H1 (cell line): ENCODE measurements around the gene C2orf72. TPM values are rescaled to one million over a fixed set of nuclear protein-coding genes. Genes with fewer than 3 reads are reported as not detected.

ENCODE experiments used
- ASH2L ChIP-seq: fragments of 200-600, 300-600 bp; sonication (generic); IDR thresholded peaks from one replicate; pipeline ENCODE4 v1.7.1; 2017; ENCODE audit warnings: low read length
- CHD1 ChIP-seq: IDR thresholded peaks from 2 replicates; pipeline ENCODE4 v1.6.1; 2012; ENCODE audit warnings: low read depth, low read length, improper control_type of control experiment
- CTBP2 ChIP-seq: IDR thresholded peaks from 2 replicates; pipeline ENCODE4 v1.7.0; 2011; ENCODE audit warnings: borderline replicate concordance, mild to moderate bottlenecking, moderate library complexity, mixed read lengths, low read length; ENCODE audit not compliant: insufficient read depth, insufficient read length
- CTCF ChIP-seq, 3 experiments: IDR thresholded peaks; 1 replicate in 2 of 3; 2 replicates in 1 of 3; pipeline versions ENCODE4 v1.5.1 to v1.6.1; 2011; ENCODE audit warnings: low read length in 3 of 3, mild to moderate bottlenecking in 3 of 3, inconsistent platforms in 2 of 3, low read depth in 1 of 3, moderate library complexity in 1 of 3; ENCODE audit not compliant: insufficient read depth in 1 of 3; ENCODE audit errors: control extremely low read depth in 1 of 3
- EGR1 ChIP-seq: IDR thresholded peaks from 2 replicates; pipeline ENCODE4 v1.6.1; 2011; ENCODE audit warnings: low read depth, low read length, borderline replicate concordance
- GABPA ChIP-seq: IDR thresholded peaks from 2 replicates; pipeline ENCODE4 v1.6.1; 2011; ENCODE audit warnings: mild to moderate bottlenecking, low read length, moderate library complexity, borderline replicate concordance; ENCODE audit not compliant: insufficient read depth
- KDM1A ChIP-seq: fragments of 200-600, 300-600 bp; sonication (generic); IDR thresholded peaks from 2 replicates; pipeline ENCODE4 v1.7.1; 2016; ENCODE audit warnings: mild to moderate bottlenecking, low read length, borderline replicate concordance
- NANOG ChIP-seq: IDR thresholded peaks from 2 replicates; pipeline ENCODE4 v1.6.1; 2011; ENCODE audit warnings: low read length, low read depth, mild to moderate bottlenecking, inconsistent platforms; ENCODE audit not compliant: insufficient read depth, poor library complexity, severe bottlenecking
- POLR2A ChIP-seq, 2 experiments: IDR thresholded peaks; 1 replicate in 1 of 2; 2 replicates in 1 of 2; pipeline ENCODE4 v1.6.1; 2011; ENCODE audit warnings: low read depth in 2 of 2, low read length in 2 of 2, mild to moderate bottlenecking in 2 of 2; ENCODE audit errors: control extremely low read depth in 1 of 2
- POLR2AphosphoS5 ChIP-seq: IDR thresholded peaks from 2 replicates; pipeline ENCODE4 v1.6.1; 2011; ENCODE audit warnings: low read depth, low read length
- RFX5 ChIP-seq: IDR thresholded peaks from 2 replicates; pipeline ENCODE4 v1.6.1; 2011; ENCODE audit warnings: low read depth, low read length, improper control_type of control experiment, borderline replicate concordance
- SAP30 ChIP-seq: fragments of 300-600 bp; sonication (generic); IDR thresholded peaks from 2 replicates; pipeline ENCODE4 v1.7.1; 2012; ENCODE audit warnings: low read length, moderate library complexity, mild to moderate bottlenecking, inconsistent platforms; ENCODE audit not compliant: insufficient read depth, insufficient replicate concordance
- SIN3A ChIP-seq, 2 experiments: IDR thresholded peaks in 1 of 2; conservative IDR thresholded peaks in 1 of 2; 2 replicates each; pipeline ENCODE4 v1.6.1; 2011 to 2012; ENCODE audit warnings: low read length in 2 of 2, improper control_type of control experiment in 1 of 2, low read depth in 1 of 2, mild to moderate bottlenecking in 1 of 2
- SUZ12 ChIP-seq: fragments of 200-600 bp; sonication (generic); IDR thresholded peaks from 2 replicates; pipeline ENCODE4 v1.6.1; 2012; ENCODE audit warnings: mild to moderate bottlenecking, inconsistent platforms, low read length, moderate library complexity, mixed read lengths
- TAF1 ChIP-seq: IDR thresholded peaks from 2 replicates; pipeline ENCODE4 v1.6.1; 2011; ENCODE audit warnings: mild to moderate bottlenecking, low read depth, low read length
- TAF7 ChIP-seq: optimal IDR thresholded peaks from 2 replicates; pipeline ENCODE3; 2011; ENCODE audit warnings: low read depth, mild to moderate bottlenecking, inconsistent platforms, low read length, moderate library complexity, borderline replicate concordance
- USF2 ChIP-seq: IDR thresholded peaks from 2 replicates; pipeline ENCODE4 v1.6.1; 2011; ENCODE audit warnings: low read length, improper control_type of control experiment
- polyA plus RNA-seq, 7 experiments: library from polyadenylated mRNA; depleted of rRNA in 3 of 7; stranded (reverse) in 5 of 7; unstranded in 2 of 7; fragments of >200 nt in 5 of 7; fragments of 200-250 nt in 2 of 7; gene quantifications; 1 replicate in 5 of 7; 2 replicates in 1 of 7; 4 replicates in 1 of 7; pipeline versions ENCODE4 v1.2.1 to v1.2.3, GENCODE V29; 2011 to 2013; ENCODE audit warnings: missing spikeins in 2 of 7, mixed read lengths in 2 of 7
- total RNA-seq: library from RNA; stranded (reverse); fragmentation: NEBNext Ultra II Directional; extraction: Animal tissue kit (Norgen Biotek cat#: 25700); gene quantifications from 2 replicates; pipeline ENCODE4 v1.2.1, GENCODE V29; 2021
- TF ChIP-seq, protein P1 (sequence below): IDR thresholded peaks from 2 replicates; pipeline ENCODE4 v1.6.1; 2011; ENCODE audit warnings: low read depth, mild to moderate bottlenecking, low read length; ENCODE audit not compliant: insufficient read depth

Gene C2orf72
- total and polyA plus RNA-seq, 2 of the 8 experiments (the other 6 are each of a cell fraction or from before 2014, with no cell fraction given), result 1.1 to 1.7 TPM

DNA sequence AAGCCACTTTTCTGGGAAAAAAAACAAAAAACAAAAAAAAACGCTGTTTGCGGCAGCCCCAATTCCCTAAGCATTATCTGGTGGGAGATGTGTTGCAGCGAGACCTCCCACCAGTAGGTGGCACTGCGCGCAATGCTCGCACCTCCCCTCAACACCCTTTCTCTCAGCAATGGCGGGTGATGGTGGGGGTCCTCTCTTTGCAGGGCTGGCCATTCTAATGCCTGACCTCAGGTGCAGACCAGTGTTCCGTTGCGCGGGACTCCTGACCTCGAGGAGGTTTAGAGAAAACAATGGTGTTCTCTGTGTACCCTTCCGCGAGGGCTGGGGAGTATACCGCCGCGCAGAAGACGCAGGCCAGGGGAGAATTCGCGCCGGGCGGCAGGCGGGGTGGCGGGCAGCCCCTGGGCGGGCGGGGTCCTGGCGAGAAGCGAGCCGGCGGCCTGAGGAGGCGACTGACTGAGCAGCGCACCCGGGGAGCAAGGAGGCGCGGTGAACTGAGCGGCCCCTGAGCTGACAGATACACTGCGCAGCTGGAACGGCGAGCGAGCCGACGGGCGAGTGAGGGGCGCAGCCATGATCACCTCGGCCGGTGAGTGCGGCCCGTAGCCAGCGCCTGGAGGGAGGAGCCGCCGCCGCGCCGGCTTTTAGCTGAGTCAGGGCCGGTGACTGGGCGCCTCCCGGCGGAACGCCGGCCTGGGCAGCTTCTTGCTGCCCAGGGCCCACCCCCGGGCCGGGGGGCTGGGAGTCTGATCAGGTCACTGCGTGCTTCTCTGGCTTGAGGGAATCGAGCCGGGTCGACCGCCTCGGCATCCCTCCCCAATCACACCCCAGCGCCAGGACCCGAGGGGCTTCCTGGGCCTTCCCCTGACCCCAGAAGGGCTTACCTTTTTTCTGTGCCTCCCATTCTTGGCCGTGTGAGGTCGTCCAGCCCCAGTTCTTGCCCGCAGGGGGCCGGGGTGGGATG, 19.4 kb downstream of the C2orf72 start, which contains the start of gene PSMD1 (continued):
- TF ChIP-seq USF2 (no peak), SUZ12 (no peak), TAF1 (peak; percentile 73), SIN3A (conservative IDR thresholded peaks at IDR 0.05 in 1 of 2, IDR thresholded peaks at IDR 0.05 in 1 of 2; ENCODE audit: low read depth in 1 of 2, low read length in 2 of 2) (peak; percentile 26 to 73; a peak in 2 of 4 replicates), KDM1A (no peak), CTBP2 (no peak), POLR2A (IDR thresholded peaks at IDR 0.05; ENCODE audit: control extremely low read depth in 1 of 2, low read depth in 2 of 2, low read length in 2 of 2) (peak in 1 of 2 experiments; percentile 80; a peak in 2 of 3 replicates), EGR1 (peak; percentile 53), SAP30 (no peak), NANOG (peak; percentile 26), RFX5 (no peak), CTCF (IDR thresholded peaks at IDR 0.05; ENCODE audit: control extremely low read depth in 1 of 3, insufficient read depth in 1 of 3, low read depth in 1 of 3, low read length in 3 of 3) (peak; percentile 78 to 99 (median 97)), ASH2L (peak; percentile 48), TAF7 (peak; percentile 41), GABPA (no peak; the same call in 1 of the 2 replicates), POLR2AphosphoS5 (peak; percentile 71), CHD1 (no peak)
- TF ChIP-seq, protein P1, sequence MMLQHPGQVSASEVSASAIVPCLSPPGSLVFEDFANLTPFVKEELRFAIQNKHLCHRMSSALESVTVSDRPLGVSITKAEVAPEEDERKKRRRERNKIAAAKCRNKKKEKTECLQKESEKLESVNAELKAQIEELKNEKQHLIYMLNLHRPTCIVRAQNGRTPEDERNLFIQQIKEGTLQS, result no peak
